Lung (tissue), 12 donors: ENCODE data around the gene CABLES2. TPM values are rescaled to one million over a fixed set of nuclear protein-coding genes. Genes with fewer than 3 reads are reported as not detected.
A peak's percentile ranks its signal among the peaks of the same experiment; 100 is the strongest.

ENCODE experiments used
- ATAC-seq: fragments of 200-7000 bp; cut with Tn5 transposase; one replicate; pipeline ENCODE4 v1.9.1; 2020; ENCODE audit warnings: moderate number of reproducible peaks; ENCODE audit not compliant: insufficient read depth, low FRiP score
- DNase-seq, 3 donors: peaks; one replicate each; pipeline ENCODE4 v3.0.0-alpha.2; 2013 to 2017
- H3K27ac ChIP-seq, 2 donors: one replicate each; pipeline ENCODE4 v1.5.1; 2013; ENCODE audit warnings: mild to moderate bottlenecking in 2 of 2, moderate library complexity in 2 of 2, control low read depth in 1 of 2, inconsistent platforms in 1 of 2, low read depth in 1 of 2, low read length in 1 of 2
- H3K27me3 ChIP-seq, 3 donors: one replicate each; pipeline ENCODE4 v1.5.1; 2013; ENCODE audit warnings: low read length in 2 of 3; ENCODE audit not compliant: control insufficient read depth in 3 of 3, insufficient read depth in 3 of 3
- H3K36me3 ChIP-seq, 4 donors: one replicate each; pipeline ENCODE4 v1.5.1; 2013; ENCODE audit warnings: low read length in 4 of 4, mild to moderate bottlenecking in 1 of 4, moderate library complexity in 1 of 4; ENCODE audit not compliant: control insufficient read depth in 4 of 4, insufficient read depth in 4 of 4
- H3K4me1 ChIP-seq, 5 donors: one replicate each; pipeline ENCODE4 v1.5.1; 2013; ENCODE audit warnings: low read length in 5 of 5, mild to moderate bottlenecking in 2 of 5, moderate library complexity in 1 of 5; ENCODE audit not compliant: control insufficient read depth in 5 of 5, insufficient read depth in 5 of 5
- H3K4me3 ChIP-seq: one replicate; pipeline ENCODE4 v1.5.1; 2013; ENCODE audit warnings: mild to moderate bottlenecking, control low read depth, moderate library complexity
- H3K9ac ChIP-seq, 2 donors: one replicate each; pipeline ENCODE4 v1.5.1; 2013; ENCODE audit warnings: low read length in 2 of 2, control low read depth in 1 of 2; ENCODE audit not compliant: insufficient read depth in 1 of 2
- H3K9me3 ChIP-seq, 4 donors: one replicate each; pipeline ENCODE4 v1.5.1; 2013; ENCODE audit warnings: low read length in 3 of 4, mild to moderate bottlenecking in 1 of 4, moderate library complexity in 1 of 4; ENCODE audit not compliant: control insufficient read depth in 4 of 4, insufficient read depth in 3 of 4
- CTCF ChIP-seq: IDR thresholded peaks from 2 replicates; pipeline ENCODE4 v1.5.1; 2012; ENCODE audit warnings: mild to moderate bottlenecking; ENCODE audit errors: control extremely low read depth, extremely low read depth
- WGBS, 2 donors: extraction: QIAGEN DNeasy Blood & Tissue Kit; methylation state at CpG; one replicate each; pipeline ENCODE4 v1.1.7; 2013; 5-methylcytosine and 5-hydroxymethylcytosine counted together
- polyA plus RNA-seq, 2 donors: library from polyadenylated mRNA; stranded (reverse); fragments of 200-250 nt; gene quantifications; one replicate each; pipeline ENCODE4 v1.2.1, GENCODE V29; 2013
- total RNA-seq, 2 donors: library from RNA; depleted of rRNA in 1 of 2; stranded (reverse); fragments of >200 nt in 1 of 2; gene quantifications; one replicate each; pipeline ENCODE4 v1.2.1, GENCODE V29; 2014 to 2021
- donor health status: control.
- donor health status: control.
- donor health status: Bipolar disorder and iron deficiency.
- donor health status: healthy.
- donor health status: DM: yes; HTN: yes; CAD: no.

The CABLES2 gene
- total and polyA plus RNA-seq, 4 donors = 1.9 to 4.4 (median 3.6) TPM

- WGBS, 2 donors = 82 to 85% methylated on average over 23 of the region's 23 CpGs
- no peak for ATAC-seq
- no peak overlapping the region for H3K9ac ChIP-seq
These were observed 22.6 kb upstream of the CABLES2 start for GRCh38 chr20:62429455-62430310.

GRCh38 chr20:62428396-62429295 is 21.6 kb upstream of the CABLES2 start:
- no peak for TF ChIP-seq CTCF
- DNase-seq = peak; percentile 59 to 82 (median 72)
- H3K9ac ChIP-seq = no peak overlapping the region
- WGBS, 2 donors = 52 to 61% methylated on average over 27 to 31 of the region's 31 CpGs
- H3K4me3 ChIP-seq = no peak overlapping the region
- ATAC-seq = no peak
- H3K27ac ChIP-seq = no peak overlapping the region
- no peaks in the 10 kb centered on the region for H3K27me3 ChIP-seq
- H3K36me3 ChIP-seq = no peaks in the 10 kb centered on the region
- peaks cover 0 to 2% (median 0%) of the 10 kb centered on the region in 4 donors for H3K9me3 ChIP-seq
- peaks cover 0 to 59% (median 11%) of the 10 kb centered on the region in 5 donors for H3K4me1 ChIP-seq

More at GRCh38 chr20:62429455-62430310, 22.6 kb upstream of the CABLES2 start:
- peaks cover 0 to 62% (median 20%) of the 10 kb centered on the region in 5 donors for H3K4me1 ChIP-seq
- peaks cover 0 to 2% (median 0%) of the 10 kb centered on the region in 4 donors for H3K9me3 ChIP-seq
- DNase-seq = no peak
- no peaks in the 10 kb centered on the region for H3K36me3 ChIP-seq
- H3K27me3 ChIP-seq = no peaks in the 10 kb centered on the region
- H3K27ac ChIP-seq = no peak overlapping the region
- H3K4me3 ChIP-seq = no peak overlapping the region
- no peak for TF ChIP-seq CTCF

DNA sequence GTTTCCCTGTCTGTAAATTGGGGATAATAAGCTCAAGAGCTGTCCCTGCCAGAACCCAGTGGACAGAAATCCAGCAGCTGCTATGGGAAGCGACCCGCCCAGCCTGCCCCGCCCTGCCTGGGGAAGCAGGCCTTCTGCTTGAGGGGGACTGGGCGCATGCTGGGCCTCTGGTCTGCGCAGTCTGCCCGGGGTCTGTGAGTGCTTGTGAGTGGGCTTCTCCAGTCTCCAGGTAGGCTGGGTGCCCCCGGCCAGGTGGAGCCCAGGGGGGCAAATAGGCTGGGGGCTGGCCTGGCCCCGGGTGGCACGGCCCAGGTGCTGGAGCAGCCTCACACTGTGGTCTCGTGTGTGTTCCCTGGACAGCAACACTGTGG is 20.9 kb upstream of the CABLES2 start:
- Histone ChIP-seq H3K36me3 (no peaks in the 10 kb centered on the region), H3K9me3 (peaks cover 0 to 2% (median 0%) of the 10 kb centered on the region in 4 donors), H3K27me3 (no peaks in the 10 kb centered on the region), H3K27ac (peak overlapping the region in 1 of 2 donors; percentile 9), H3K4me3 (no peak overlapping the region), H3K9ac (no peak overlapping the region), H3K4me1 (peaks cover 0 to 53% (median 8%) of the 10 kb centered on the region in 5 donors)
- ATAC-seq (no peak), DNase-seq (no peak)
- no peak for TF ChIP-seq CTCF
- 69 to 83% methylated on average over 10 of the region's 10 CpGs for WGBS, 2 donors
